Stimulated activated CD4-positive, alpha-beta T cell treated with anti-CD3 and anti-CD28 coated beads, Interleukin-15, amount 100 ng/mL, for 48 hours (primary cell): Measurements from ENCODE around the gene PTPRD.
"Not testable (repeated sequence)": the region's sequence is repeated elsewhere in the genome, so short reads cannot be mapped to it uniquely, and the experiment has no call there.

Source experiments
- DNase-seq, 2 donors: peaks; one replicate each; pipeline ENCODE4 v3.0.0-alpha.2; 2020; ENCODE audit warnings: low read depth in 2 of 2

The PTPRD gene

DNA sequence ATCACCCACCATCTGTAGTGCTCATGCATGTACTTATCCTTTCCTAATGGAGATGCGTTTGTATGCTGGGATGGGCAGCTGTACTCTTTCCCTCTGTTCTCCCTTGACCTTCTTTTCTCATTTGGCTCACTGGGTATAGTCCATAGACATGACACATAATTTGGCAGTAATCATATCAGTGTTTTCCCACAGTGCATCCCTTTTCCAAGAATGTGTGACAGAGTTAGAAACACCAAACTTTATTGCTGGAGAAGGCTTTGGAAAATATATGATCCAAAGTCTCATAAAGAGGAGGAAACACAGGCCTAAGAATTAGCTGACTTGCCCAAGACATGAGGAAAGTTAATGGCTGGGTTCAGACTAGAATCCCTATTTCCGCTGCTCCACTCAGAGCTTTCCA is 1579.8 kb downstream of the PTPRD start:
- DNase-seq: no peak

DNA sequence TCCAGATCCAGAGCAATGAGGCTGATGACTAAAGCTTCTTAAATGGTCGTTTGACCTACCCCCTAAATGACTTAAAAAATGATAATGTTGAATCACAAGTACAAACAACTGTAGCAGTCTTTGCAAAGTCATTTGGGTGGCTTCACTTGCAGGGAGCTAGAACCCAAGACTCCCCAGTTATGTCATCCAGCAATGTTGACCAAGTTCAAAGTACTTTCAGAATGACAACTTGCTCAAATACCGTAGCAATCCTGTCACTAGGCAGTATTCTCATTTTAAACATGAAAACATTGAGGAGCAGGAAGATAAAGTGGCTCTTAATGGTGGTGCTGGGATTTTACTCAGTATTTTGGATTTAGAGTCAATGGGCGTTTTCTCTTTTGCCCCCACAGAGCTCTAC is 1596.2 kb downstream of the PTPRD start:
- DNase-seq: no peak

GRCh38 chr9:9004810-9005209 is 1608.0 kb downstream of the PTPRD start:
- DNase-seq: no peak

- DNase-seq: no peak
These were observed 1609.8 kb downstream of the PTPRD start for GRCh38 chr9:9002826-9003583.

DNA sequence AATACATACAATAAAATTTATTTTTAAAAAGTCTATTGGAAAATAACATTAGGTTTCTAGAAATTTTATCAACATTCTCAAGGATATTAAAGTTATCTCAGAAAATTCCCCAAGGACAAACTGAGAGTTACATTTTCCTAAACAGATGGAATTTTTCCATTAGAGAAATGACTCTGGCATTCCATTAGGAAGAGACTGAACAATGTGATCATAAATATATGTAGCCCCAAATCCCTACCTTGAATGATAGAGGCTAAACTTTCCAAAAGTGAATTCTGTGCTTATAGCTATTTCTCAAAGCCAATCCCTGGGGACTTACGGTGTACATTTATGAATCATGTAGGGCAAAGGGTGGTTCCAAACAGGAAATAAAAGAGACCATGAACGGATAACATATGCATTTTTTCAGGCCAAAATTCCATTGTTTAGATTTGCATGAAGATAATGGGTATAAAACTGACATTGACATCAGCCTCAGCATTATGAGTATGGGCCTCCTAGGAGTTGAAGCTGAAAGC is 1632.2 kb downstream of the PTPRD start:
- DNase-seq: no peak

DNA sequence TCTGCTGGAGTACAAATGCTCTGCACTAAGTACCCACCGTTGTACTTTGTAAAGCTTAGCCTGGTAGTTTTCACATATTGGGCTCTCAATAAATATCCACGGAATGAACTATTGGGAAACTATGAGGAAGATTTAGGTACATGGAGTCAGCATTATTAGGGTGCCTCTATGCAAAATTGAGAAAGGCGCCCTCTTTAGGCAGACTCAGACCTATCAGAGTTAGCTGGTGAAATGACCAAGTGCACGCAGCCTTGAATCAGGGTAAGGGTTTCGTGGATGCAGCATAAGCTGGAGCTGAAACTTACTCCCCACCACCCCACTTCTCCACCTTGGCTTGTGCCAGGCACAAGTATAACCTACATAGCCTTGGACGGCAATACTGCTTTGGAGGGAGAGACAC is 1634.5 kb downstream of the PTPRD start:
- no peak for DNase-seq

- DNase-seq: not testable (repeated sequence)
These were observed 1644.5 kb downstream of the PTPRD start for GRCh38 chr9:8968350-8968749.

GRCh38 chr9:8963885-8964284 is 1648.9 kb downstream of the PTPRD start:
- DNase-seq: no peak

- DNase-seq: no peak
These were observed 1650.7 kb downstream of the PTPRD start for GRCh38 chr9:8962084-8962483.

DNA sequence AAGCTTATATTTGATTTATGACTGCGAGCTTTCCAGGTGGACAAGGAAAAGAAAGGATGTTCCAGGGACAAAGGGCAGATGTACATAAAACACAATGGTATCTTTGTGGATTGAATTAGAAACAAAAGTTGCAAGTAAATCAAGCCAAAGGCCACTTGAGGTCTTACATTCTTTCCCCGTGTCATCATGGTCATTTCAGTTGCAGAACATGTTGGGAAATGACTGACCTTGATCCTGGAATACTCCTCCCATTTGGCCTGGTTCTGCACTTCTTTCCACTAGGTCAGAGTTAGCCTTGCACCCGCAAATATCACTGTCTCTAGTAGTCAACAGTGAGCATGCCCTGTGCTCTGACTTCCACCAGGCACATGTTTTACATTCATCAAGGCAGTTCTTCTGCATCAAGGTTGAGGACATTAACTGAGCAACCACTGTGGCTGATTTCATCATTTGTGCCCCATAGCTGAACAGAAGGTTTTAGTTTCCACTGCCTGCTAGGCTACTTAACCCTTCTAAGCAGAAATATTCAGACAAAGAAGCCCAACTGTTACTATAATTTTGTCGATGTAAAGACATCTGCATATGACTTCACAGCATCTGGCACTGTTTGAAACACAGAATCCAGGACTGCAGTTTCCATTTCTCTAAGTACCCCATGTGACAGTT is 1651.5 kb downstream of the PTPRD start:
- DNase-seq: no peak

DNA sequence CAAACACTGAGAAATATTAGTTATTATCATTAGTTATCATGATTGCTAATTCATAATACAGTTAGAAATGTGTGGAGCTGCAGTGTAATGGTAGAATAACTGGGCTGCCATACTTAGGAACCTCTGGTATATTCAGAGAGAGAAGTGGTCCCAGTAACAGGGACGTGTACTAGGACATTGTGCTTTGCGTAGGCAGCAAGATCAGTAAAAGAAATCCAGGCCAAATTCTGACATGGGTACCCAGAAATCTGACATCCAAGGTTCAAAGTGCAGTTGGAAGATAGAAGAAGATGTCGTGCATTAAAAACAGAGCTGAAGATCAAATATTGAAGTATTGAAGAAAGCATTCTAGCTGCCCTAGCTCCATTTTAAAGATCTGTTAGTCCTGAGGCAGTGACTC is 1652.5 kb downstream of the PTPRD start:
- DNase-seq: no peak

GRCh38 chr9:8958358-8958757 is 1654.4 kb downstream of the PTPRD start:
- no peak for DNase-seq

DNA sequence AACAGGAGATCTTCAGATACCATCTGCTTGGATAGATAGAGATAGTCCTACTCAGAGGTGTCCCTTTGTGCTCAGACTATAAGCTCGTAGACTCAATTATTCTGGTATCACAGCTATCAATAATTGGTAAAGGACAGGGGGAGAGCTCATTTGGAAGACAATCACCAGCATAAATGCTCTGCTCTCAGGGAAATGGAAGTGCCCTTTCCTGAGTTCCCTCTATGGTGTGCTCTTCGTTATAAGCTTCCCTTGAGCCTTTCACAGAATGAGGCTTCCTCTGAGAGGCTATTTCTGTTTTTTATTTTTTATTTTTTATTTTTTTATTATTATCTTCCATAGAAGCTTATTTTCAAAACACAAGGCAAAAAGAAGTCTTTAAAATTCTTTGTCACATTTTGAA is 1657.5 kb downstream of the PTPRD start:
- no peak for DNase-seq

- DNase-seq: no peak
These were observed 1666.3 kb downstream of the PTPRD start for GRCh38 chr9:8946461-8946860.

DNA sequence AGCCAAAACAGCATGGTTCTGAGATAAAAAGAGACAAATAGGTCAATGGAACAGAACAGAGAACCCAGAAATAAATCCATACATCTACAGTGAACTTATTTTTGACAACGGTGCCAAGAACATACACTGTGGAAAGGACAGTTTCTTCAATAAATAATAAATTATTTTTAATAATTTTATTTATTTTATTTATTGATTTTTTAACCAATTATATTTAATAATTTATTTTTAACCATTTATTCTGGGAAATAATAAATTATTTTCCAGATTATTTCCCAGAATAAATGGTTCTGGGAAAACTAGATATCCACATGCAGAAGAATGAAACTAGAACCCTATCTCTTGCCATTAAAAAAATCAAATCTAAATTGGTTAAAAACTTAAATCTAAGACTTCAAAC is 1669.4 kb downstream of the PTPRD start:
- no peak for DNase-seq

GRCh38 chr9:8940650-8941049 is 1672.2 kb downstream of the PTPRD start:
- DNase-seq: no peak

- no peak for DNase-seq
These were observed 1686.3 kb downstream of the PTPRD start for GRCh38 chr9:8926461-8926860.

- no peak for DNase-seq
These were observed 1688.2 kb downstream of the PTPRD start for GRCh38 chr9:8924562-8924961.

GRCh38 chr9:8920478-8921183 is 1692.2 kb downstream of the PTPRD start:
- DNase-seq: not testable (repeated sequence)

DNA sequence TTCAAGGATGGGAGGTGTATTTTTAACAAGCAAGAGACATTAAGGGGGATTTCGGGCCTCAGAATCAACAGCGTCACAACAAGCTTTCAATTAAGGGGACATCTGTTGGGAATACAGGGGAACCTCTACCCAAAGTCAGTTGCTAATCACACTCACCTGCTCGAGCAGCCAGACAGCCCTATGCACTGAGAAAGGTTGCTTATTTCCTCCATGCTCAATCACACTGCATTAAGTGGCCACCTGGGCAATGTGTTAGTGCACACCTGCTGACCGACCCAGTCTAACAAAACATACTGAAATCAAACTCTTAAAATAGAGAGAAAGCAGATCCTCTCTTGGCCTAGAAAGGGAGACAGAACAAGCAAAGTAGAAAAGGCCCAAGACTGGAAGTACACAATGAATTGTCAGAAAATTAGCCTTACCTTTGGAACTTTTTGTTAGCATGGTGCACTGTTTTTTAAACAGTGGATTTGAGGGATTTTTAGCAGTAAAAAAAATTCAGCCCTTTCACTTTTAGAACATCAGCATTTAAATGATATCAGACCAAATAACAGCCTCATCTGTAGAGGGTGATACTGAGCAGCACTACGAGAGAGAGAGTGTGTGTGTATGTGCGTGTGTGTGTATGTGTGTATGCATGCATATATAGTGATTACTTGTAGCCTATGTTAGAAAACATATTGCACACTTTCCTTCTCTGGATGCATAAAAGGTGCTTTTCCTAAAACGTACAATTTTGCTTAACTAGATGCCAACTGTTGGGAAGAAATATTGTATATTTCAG is 1694.7 kb downstream of the PTPRD start:
- no peak for DNase-seq

DNA sequence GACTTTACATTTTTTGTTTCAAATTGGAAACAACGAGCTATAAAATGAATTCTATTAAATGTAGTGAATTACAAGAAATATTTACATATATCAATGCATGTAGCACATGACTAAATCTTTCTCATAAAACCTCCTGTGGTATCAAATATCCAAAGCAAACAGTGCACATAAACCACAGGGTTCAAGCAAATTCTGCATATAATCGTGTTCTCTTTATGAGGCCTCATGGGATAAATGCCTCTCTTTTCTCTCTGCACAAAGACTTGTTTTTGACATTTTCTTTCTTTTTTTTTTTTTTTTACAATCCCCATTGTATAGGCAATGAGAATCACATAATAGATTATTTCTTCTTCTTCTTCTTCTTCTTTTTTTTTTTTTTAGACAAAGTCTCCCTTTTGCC is 1696.0 kb downstream of the PTPRD start:
- no peak for DNase-seq

DNA sequence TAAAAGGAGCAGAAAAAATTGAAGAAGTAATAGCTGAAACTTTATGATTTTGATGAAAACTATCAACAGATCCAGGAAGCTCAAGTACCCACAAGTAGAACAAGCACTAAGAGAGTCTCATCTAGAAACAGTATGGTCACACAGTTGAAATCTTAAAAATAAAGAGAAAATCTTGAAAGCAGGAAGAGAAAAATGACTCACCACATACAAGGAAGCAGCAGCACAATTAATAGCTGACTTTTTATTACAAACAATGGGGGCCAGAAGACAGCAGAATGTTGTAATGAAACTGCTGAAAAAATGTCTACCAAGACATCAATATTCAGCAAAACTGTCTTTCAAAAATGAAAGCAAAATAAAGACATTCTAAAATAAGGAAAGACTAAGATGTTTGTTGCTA is 1704.9 kb downstream of the PTPRD start:
- no peak for DNase-seq
